ENCODE data around the gene DEFB124. TPM values are rescaled to one million over a fixed set of nuclear protein-coding genes. Genes with fewer than 3 reads are reported as not detected.

The DEFB124 gene
- total RNA-seq, 1 experiment from 2014 or later, result not detected

DNA sequence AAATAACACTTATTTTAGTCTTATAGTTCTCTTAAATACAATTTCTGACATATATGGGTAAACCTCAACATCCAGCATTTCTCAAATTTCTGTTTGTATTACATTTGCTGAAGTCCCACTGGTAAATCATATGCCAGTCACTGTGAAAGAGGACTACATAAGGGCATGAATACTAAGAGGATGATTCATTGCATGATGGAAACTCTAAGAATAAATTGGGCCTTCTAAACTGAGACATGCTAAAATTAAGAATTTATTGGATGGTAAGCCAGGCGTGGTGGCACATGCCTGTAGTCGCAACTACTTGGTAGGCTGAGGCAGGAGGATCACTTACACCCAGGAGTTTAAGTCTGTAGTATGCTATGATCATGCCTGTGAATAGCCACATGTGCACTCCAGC lies 22.4 kb downstream of the DEFB124 start:
- H3K27ac ChIP-seq (ENCODE audit: insufficient read length, low read depth, low read length), result no peak overlapping the region
- H2BK12ac ChIP-seq (ENCODE audit: insufficient read length, low read depth, low read length), result no peak overlapping the region
- peaks cover 53% of the 10 kb centered on the region for H3K9me3 ChIP-seq (ENCODE audit: control insufficient read depth, low read depth, low read length)

More for the DNA sequence above, 22.4 kb downstream of the DEFB124 start:
- Histone ChIP-seq H3T11ph (ENCODE audit: low read length) (no peak overlapping the region), H3K4me1 (ENCODE audit: insufficient read depth, low read length) (no peaks in the 10 kb centered on the region), H3K27me3 (ENCODE audit: insufficient read depth, low read length) (no peaks in the 10 kb centered on the region), H3K18ac (ENCODE audit: insufficient read length, low read depth, low read length) (no peak overlapping the region), H2AFZ (ENCODE audit: low read length) (no peak overlapping the region), H2BK15ac (ENCODE audit: low read depth, low read length) (no peak overlapping the region), H4K91ac (ENCODE audit: insufficient read length, low read depth, low read length) (no peak overlapping the region), H3K4ac (ENCODE audit: low read depth, low read length) (no peak overlapping the region), H4K5ac (ENCODE audit: insufficient read length, low read depth, low read length) (no peak overlapping the region), H2BK120ac (ENCODE audit: low read depth, low read length, poor library complexity, severe bottlenecking) (no peak overlapping the region), H3K23me2 (ENCODE audit: insufficient read length, low read depth, low read length, poor library complexity, severe bottlenecking) (no peaks in the 10 kb centered on the region), H2AK5ac (ENCODE audit: insufficient read length, low read length) (no peak overlapping the region), H2BK20ac (ENCODE audit: low read depth, low read length, poor library complexity, severe bottlenecking) (no peak overlapping the region), H3K9ac (ENCODE audit: extremely low read depth, insufficient read length, low read length) (no peak overlapping the region), H2BK5ac (ENCODE audit: insufficient read length, low read length) (no peak overlapping the region), H3K23ac (ENCODE audit: insufficient read length, low read depth, low read length) (no peak overlapping the region), H3K79me1 (ENCODE audit: insufficient read depth, low read depth, low read length, poor library complexity, severe bottlenecking) (no peaks in the 10 kb centered on the region), H3K4me2 (ENCODE audit: insufficient read depth, insufficient read length, low read length) (no peak overlapping the region), H4K8ac (replicated peaks; ENCODE audit: insufficient read length, low read depth, low read length) (no peak overlapping the region), H3K14ac (ENCODE audit: insufficient read depth, low read length) (no peak overlapping the region), H3K79me2 (ENCODE audit: insufficient read depth, low read length) (no peaks in the 10 kb centered on the region), H3K56ac (ENCODE audit: insufficient read length, low read depth, low read length) (no peak overlapping the region), H4K20me1 (ENCODE audit: control insufficient read depth, insufficient read depth, insufficient read length) (no peaks in the 10 kb centered on the region)
- peaks cover 8% of the 10 kb centered on the region for H3K27me3 Mint-ChIP-seq (ENCODE audit: low read depth)
- peaks cover 2 to 34% (median 9%) of the 10 kb centered on the region in 3 experiments; a peak in 6 of 7 replicates for H3K36me3 Mint-ChIP-seq (ENCODE audit: insufficient read depth in 1 of 3, low read depth in 3 of 3)
- H3K27ac Mint-ChIP-seq, result no peak overlapping the region
- DNase-seq, result no peak
- no peak overlapping the region for H3K4me3 Mint-ChIP-seq
- H3K4me1 Mint-ChIP-seq, result no peaks in the 10 kb centered on the region
- WGBS (ENCODE audit: extremely low coverage, insufficient read length, low lambda C conversion rate), result no CpG with 5 or more reads among the region's 2 CpGs
- TF ChIP-seq, protein P1, sequence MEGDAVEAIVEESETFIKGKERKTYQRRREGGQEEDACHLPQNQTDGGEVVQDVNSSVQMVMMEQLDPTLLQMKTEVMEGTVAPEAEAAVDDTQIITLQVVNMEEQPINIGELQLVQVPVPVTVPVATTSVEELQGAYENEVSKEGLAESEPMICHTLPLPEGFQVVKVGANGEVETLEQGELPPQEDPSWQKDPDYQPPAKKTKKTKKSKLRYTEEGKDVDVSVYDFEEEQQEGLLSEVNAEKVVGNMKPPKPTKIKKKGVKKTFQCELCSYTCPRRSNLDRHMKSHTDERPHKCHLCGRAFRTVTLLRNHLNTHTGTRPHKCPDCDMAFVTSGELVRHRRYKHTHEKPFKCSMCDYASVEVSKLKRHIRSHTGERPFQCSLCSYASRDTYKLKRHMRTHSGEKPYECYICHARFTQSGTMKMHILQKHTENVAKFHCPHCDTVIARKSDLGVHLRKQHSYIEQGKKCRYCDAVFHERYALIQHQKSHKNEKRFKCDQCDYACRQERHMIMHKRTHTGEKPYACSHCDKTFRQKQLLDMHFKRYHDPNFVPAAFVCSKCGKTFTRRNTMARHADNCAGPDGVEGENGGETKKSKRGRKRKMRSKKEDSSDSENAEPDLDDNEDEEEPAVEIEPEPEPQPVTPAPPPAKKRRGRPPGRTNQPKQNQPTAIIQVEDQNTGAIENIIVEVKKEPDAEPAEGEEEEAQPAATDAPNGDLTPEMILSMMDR (conservative IDR thresholded peaks at IDR 0.05), result no peak
- peaks cover 69 to 86% of the 10 kb centered on the region in 2 experiments for H3K9me3 Mint-ChIP-seq
